ENCODE results near the gene GMDS.

DNA sequence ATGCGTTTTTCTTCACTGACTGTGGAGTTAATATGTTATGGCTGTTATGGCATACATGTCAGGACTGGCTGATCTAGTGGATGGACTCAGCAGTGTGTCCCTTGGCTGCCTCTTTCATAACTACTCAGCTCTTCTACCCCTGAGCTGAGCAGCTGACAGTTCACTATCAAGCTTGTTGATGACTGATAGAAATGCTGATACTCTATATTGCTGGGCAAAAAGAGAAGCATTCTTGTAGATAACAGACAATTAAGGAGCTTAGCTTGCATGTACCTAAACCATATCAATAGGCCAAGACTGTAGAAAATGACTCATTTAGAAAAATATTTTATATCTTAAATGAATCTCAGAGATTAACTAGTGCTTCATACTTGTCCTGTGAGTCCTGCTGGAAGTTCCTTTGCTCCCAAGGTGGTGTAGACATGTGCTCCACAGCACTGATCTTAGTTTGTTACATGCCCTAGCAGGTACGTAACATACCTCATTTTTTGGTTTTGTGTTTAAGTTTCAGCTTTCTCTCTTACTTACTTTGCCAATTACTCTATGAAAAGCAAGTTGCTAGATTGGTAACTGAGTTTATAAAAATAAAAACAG, 236.9 kb downstream of the GMDS start:
- TF ChIP-seq, protein P1, sequence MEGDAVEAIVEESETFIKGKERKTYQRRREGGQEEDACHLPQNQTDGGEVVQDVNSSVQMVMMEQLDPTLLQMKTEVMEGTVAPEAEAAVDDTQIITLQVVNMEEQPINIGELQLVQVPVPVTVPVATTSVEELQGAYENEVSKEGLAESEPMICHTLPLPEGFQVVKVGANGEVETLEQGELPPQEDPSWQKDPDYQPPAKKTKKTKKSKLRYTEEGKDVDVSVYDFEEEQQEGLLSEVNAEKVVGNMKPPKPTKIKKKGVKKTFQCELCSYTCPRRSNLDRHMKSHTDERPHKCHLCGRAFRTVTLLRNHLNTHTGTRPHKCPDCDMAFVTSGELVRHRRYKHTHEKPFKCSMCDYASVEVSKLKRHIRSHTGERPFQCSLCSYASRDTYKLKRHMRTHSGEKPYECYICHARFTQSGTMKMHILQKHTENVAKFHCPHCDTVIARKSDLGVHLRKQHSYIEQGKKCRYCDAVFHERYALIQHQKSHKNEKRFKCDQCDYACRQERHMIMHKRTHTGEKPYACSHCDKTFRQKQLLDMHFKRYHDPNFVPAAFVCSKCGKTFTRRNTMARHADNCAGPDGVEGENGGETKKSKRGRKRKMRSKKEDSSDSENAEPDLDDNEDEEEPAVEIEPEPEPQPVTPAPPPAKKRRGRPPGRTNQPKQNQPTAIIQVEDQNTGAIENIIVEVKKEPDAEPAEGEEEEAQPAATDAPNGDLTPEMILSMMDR (optimal IDR thresholded peaks at IDR 0.05 in 1 of 3, IDR thresholded peaks at IDR 0.05 in 1 of 3, conservative IDR thresholded peaks at IDR 0.05 in 1 of 3; ENCODE audit: extremely low read depth in 1 of 3, insufficient read depth in 2 of 3, low read length in 3 of 3), result no peak
- no peak for TF ChIP-seq EZH2 (IDR thresholded peaks at IDR 0.05; ENCODE audit: low read length)

Data from keratinocyte (primary cell).